Renal cortex interstitium (tissue), 11 donors: Measurements from ENCODE around the gene PAQR9. TPM values are rescaled to one million over a fixed set of nuclear protein-coding genes. Genes with fewer than 3 reads are reported as not detected.

ENCODE experiments used
- DNase-seq, 11 donors: peaks; one replicate each; pipeline ENCODE4 v3.0.0-alpha.2; 2013; ENCODE audit warnings: low read depth in 9 of 11, low spot score in 4 of 11; ENCODE audit errors: extremely low read depth in 1 of 11
- polyA plus RNA-seq, 3 donors: library from polyadenylated mRNA; unstranded; fragments of 120-200 nt; gene quantifications; one replicate each; pipeline ENCODE4 v1.2.1, GENCODE V29; 2013; ENCODE audit not compliant: insufficient read length in 3 of 3

The PAQR9 gene
- polyA plus RNA-seq, 3 donors = 0.44 to 0.88 (median 0.79) TPM

- peak in 1 of 11 donors; percentile 12 for DNase-seq
Observed at GRCh38 chr3:142987707-142988106, 24.2 kb upstream of the PAQR9 start.

- peak in 1 of 11 donors; percentile 5 for DNase-seq
Observed at GRCh38 chr3:142987080-142987700, 23.7 kb upstream of the PAQR9 start.

GRCh38 chr3:142984255-142984654, 20.8 kb upstream of the PAQR9 start:
- no peak for DNase-seq

GRCh38 chr3:142983318-142983717, 19.8 kb upstream of the PAQR9 start:
- DNase-seq = no peak

GRCh38 chr3:142982038-142982773, 18.7 kb upstream of the PAQR9 start:
- DNase-seq = no peak

- DNase-seq = no peak
Observed at GRCh38 chr3:142981108-142981507, 17.6 kb upstream of the PAQR9 start.

GRCh38 chr3:142977399-142977728, 13.9 kb upstream of the PAQR9 start:
- DNase-seq = no peak

GRCh38 chr3:142976621-142977398, 13.3 kb upstream of the PAQR9 start:
- no peak for DNase-seq

GRCh38 chr3:142975316-142975995, 12.0 kb upstream of the PAQR9 start:
- DNase-seq = no peak

GRCh38 chr3:142973217-142974009, 9.9 kb upstream of the PAQR9 start:
- DNase-seq = no peak

- DNase-seq = no peak
Observed at GRCh38 chr3:142972092-142972753, 8.7 kb upstream of the PAQR9 start.

GRCh38 chr3:142971431-142971830, 8.0 kb upstream of the PAQR9 start:
- no peak for DNase-seq

- no peak for DNase-seq
Observed at GRCh38 chr3:142968319-142969025, 5.0 kb upstream of the PAQR9 start.

GRCh38 chr3:142966808-142967207, 3.3 kb upstream of the PAQR9 start:
- no peak for DNase-seq

- no peak for DNase-seq
Observed at GRCh38 chr3:142965581-142965980, 2.1 kb upstream of the PAQR9 start.

- peak in 1 of 11 donors; percentile 20 for DNase-seq
Observed at GRCh38 chr3:142963234-142963515, 299 bp downstream of the PAQR9 start.

GRCh38 chr3:142962520-142963233, 797 bp downstream of the PAQR9 start:
- no peak for DNase-seq
